GM12872 (cell line): ENCODE measurements around the gene SGMS2.
A peak's percentile ranks its signal among the peaks of the same experiment; 100 is the strongest.

ENCODE experiments used
- TF ChIP-seq, protein P1 (sequence below): IDR thresholded peaks from 3 replicates; pipeline ENCODE4 v1.5.1; 2011; ENCODE audit warnings: low read depth, mild to moderate bottlenecking, low read length, moderate library complexity; ENCODE audit not compliant: insufficient read depth

The SGMS2 gene

GRCh38 chr4:107900508-107900907 lies 75.8 kb downstream of the SGMS2 start:
- TF ChIP-seq, protein P1, sequence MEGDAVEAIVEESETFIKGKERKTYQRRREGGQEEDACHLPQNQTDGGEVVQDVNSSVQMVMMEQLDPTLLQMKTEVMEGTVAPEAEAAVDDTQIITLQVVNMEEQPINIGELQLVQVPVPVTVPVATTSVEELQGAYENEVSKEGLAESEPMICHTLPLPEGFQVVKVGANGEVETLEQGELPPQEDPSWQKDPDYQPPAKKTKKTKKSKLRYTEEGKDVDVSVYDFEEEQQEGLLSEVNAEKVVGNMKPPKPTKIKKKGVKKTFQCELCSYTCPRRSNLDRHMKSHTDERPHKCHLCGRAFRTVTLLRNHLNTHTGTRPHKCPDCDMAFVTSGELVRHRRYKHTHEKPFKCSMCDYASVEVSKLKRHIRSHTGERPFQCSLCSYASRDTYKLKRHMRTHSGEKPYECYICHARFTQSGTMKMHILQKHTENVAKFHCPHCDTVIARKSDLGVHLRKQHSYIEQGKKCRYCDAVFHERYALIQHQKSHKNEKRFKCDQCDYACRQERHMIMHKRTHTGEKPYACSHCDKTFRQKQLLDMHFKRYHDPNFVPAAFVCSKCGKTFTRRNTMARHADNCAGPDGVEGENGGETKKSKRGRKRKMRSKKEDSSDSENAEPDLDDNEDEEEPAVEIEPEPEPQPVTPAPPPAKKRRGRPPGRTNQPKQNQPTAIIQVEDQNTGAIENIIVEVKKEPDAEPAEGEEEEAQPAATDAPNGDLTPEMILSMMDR, result no peak

DNA sequence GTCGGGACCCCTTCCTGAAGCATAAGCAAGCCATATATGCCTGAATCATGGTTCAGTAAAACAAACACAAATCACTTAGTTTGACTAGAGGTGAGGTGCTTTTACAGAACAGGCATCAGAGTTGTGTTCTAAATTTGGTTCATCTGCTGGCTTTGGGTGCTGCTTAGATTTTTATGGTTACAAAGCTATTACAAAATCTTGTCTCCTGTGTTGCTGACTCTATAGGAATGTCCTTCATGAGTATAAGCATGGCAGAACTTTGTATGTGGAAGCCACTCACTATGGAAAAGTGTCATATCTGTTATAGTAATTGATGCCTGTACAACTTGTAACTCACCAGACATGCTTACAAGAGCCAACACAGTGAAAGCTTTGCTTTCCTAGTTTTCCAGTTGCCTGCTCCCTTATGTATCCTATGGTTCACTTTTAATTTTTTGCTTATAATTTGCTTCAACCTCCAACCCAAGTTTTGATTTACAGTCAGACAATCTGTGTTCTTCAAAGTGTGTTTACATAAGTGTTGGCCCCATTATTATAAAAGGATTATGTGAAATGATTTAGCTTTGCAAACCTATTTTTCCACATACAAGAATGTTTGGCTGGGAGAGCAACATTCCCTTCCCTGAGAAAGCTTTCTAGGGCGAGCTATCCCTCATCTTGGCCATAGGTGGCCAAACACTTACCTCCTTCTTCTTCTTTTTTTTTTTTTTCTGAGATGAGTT lies 76.6 kb downstream of the SGMS2 start:
- TF ChIP-seq, protein P1, result no peak

DNA sequence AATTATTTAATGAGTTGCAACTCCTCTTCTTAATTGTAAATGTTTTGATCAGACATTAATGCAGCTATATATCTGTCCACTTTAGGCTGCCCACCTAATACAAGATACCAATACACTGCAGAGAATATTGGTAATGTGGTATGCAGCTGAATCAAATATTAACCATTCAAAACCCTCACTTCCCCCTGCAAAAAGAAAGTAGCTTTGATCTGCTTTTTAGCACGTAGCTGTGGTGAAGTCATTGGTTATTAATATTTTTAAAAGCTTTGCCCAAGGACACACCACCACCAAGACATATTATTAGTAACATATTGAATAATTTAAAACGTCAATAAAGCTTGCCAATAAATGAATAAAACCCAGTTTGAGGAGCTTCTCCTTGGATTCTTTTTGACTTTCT lies 78.0 kb downstream of the SGMS2 start:
- TF ChIP-seq, protein P1, result no peak

- TF ChIP-seq, protein P1, result no peak
Observed at GRCh38 chr4:107906458-107907100, 81.8 kb downstream of the SGMS2 start.

DNA sequence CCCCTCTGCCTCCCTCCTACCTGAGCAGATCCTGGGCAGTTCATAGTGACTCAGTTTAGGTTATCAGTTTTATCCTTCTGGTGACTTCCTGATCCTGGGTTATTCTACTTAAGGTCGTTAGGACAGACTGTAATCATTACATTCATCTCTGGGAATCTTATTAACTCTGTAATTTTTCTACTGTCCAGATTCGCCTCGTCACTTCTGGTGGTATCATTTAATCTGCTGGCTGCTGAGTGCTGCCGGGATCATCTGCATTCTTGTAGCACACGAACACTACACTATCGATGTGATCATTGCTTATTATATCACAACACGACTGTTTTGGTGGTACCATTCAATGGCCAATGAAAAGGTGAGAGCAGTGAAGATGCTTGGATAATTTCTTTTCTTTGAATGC lies 83.6 kb downstream of the SGMS2 start:
- TF ChIP-seq, protein P1, result no peak

- TF ChIP-seq, protein P1, result peak; percentile 63
Observed at GRCh38 chr4:107913283-107913899, 88.7 kb downstream of the SGMS2 start.

DNA sequence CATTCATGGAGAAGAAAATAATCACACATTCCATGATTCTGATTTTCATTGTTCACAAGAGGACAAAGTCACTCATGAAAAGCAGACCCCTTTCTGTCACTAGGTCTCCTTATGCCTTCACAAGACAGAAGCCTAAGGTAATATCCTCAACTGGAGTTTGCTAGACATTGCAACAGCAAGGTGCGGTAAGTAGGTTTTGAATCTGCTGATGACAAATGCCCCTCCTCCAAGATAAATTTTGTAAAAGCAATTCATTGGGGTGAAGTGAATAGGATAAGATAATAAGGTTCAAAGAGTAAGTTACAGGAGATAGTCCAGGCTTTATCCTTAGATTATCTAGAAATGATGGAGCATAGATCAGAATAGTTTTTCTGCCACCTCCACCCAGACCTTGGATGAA lies 90.5 kb downstream of the SGMS2 start:
- TF ChIP-seq, protein P1, result no peak
